ENCODE data around the gene ARL17A. TPM values are rescaled to one million over a fixed set of nuclear protein-coding genes. Genes with fewer than 3 reads are reported as not detected.
"Not testable (repeated sequence)": the region's sequence is repeated elsewhere in the genome, so short reads cannot be mapped to it uniquely, and the experiment has no call there.

Gene ARL17A
- total and polyA plus RNA-seq, 12 donors = 1.7 to 17.1 (median 9.2) TPM

- DNase-seq; intact Hi-C loops (cut with DNase I); H3K4me3 ChIP-seq; H3K27ac ChIP-seq; H3K9me3 ChIP-seq (replicated peaks in 1 of 3); H3K4me1 ChIP-seq (replicated peaks in 1 of 2); H3K27me3 ChIP-seq; H3K36me3 ChIP-seq (replicated peaks in 1 of 2): not testable (repeated sequence)
- WGBS, 4 donors = 95 to 97% (median 96%) methylated on average over 7 to 9 of the region's 10 CpGs
Measured at GRCh38 chr17:46548607-46549006, 30.9 kb downstream of the ARL17A start.

GRCh38 chr17:46534716-46535115, 44.8 kb downstream of the ARL17A start:
- H3K27ac ChIP-seq; H3K36me3 ChIP-seq (replicated peaks in 1 of 2); H3K4me3 ChIP-seq; H3K9me3 ChIP-seq (replicated peaks in 1 of 3); H3K27me3 ChIP-seq; H3K4me1 ChIP-seq (replicated peaks in 1 of 2); intact Hi-C loops (cut with DNase I): not testable (repeated sequence)
- peak in 3 of 7 donors; percentile 11 to 45 (median 17) for DNase-seq
- WGBS, 4 donors = 88 to 98% (median 97%) methylated on average over 10 to 22 of the region's 22 CpGs

- 86 to 100% (median 94%) methylated on average over 2 to 4 of the region's 11 CpGs for WGBS, 4 donors
- H3K27ac ChIP-seq; H3K9me3 ChIP-seq (replicated peaks in 1 of 3); H3K4me1 ChIP-seq (replicated peaks in 1 of 2); H3K27me3 ChIP-seq; DNase-seq; H3K36me3 ChIP-seq (replicated peaks in 1 of 2); intact Hi-C loops (cut with DNase I); H3K4me3 ChIP-seq: not testable (repeated sequence)
Measured at GRCh38 chr17:46512168-46512567, 67.3 kb downstream of the ARL17A start, which contains the start of gene LRRC37A2. TSS of gene LRRC37A2 (plus strand) at chr17:46512468. CDS start at chr17:46512713, 245 bp downstream.

GRCh38 chr17:46505896-46506295, 73.6 kb downstream of the ARL17A start:
- DNase-seq; H3K4me1 ChIP-seq (replicated peaks in 1 of 2); H3K27ac ChIP-seq; H3K4me3 ChIP-seq; H3K27me3 ChIP-seq; H3K9me3 ChIP-seq (replicated peaks in 1 of 3); H3K36me3 ChIP-seq (replicated peaks in 1 of 2); intact Hi-C loops (cut with DNase I): not testable (repeated sequence)
- WGBS, 4 donors = 95 to 98% (median 98%) methylated on average over 5 to 6 of the region's 7 CpGs; no CpG with 5 or more reads in 1 of the 4 donors

GRCh38 chr17:46499437-46500139, 79.9 kb downstream of the ARL17A start:
- no CpG with 5 or more reads among the region's 6 CpGs for WGBS, 4 donors
- DNase-seq; intact Hi-C loops (cut with DNase I); H3K27me3 ChIP-seq; H3K36me3 ChIP-seq (replicated peaks in 1 of 2); H3K9me3 ChIP-seq (replicated peaks in 1 of 3); H3K27ac ChIP-seq; H3K4me3 ChIP-seq; H3K4me1 ChIP-seq (replicated peaks in 1 of 2): not testable (repeated sequence)

- H3K36me3 ChIP-seq (replicated peaks in 1 of 2); H3K4me3 ChIP-seq; DNase-seq; H3K4me1 ChIP-seq (replicated peaks in 1 of 2); H3K9me3 ChIP-seq (replicated peaks in 1 of 3); H3K27me3 ChIP-seq; H3K27ac ChIP-seq; intact Hi-C loops (cut with DNase I): not testable (repeated sequence)
- 94 to 97% (median 96%) methylated on average over 10 to 12 of the region's 16 CpGs for WGBS, 4 donors
Measured at GRCh38 chr17:46492021-46492420, 87.5 kb downstream of the ARL17A start.

- H3K36me3 ChIP-seq (replicated peaks in 1 of 2); H3K4me1 ChIP-seq (replicated peaks in 1 of 2); H3K27me3 ChIP-seq; H3K27ac ChIP-seq; intact Hi-C loops (cut with DNase I); DNase-seq; H3K9me3 ChIP-seq (replicated peaks in 1 of 3); H3K4me3 ChIP-seq: not testable (repeated sequence)
- WGBS, 4 donors = no CpG with 5 or more reads among the region's 2 CpGs
Measured at GRCh38 chr17:46481310-46481709, 98.2 kb downstream of the ARL17A start.

GRCh38 chr17:46478823-46479222, 100.7 kb downstream of the ARL17A start:
- H3K4me1 ChIP-seq (replicated peaks in 1 of 2); H3K27me3 ChIP-seq; intact Hi-C loops (cut with DNase I); H3K9me3 ChIP-seq (replicated peaks in 1 of 3); DNase-seq; H3K4me3 ChIP-seq; H3K27ac ChIP-seq; H3K36me3 ChIP-seq (replicated peaks in 1 of 2): not testable (repeated sequence)
- 83 to 100% methylated on average over 1 of the region's 3 CpGs; no CpG with 5 or more reads in 2 of the 4 donors for WGBS, 4 donors

GRCh38 chr17:46475583-46475982, 103.9 kb downstream of the ARL17A start:
- H3K4me3 ChIP-seq; H3K27ac ChIP-seq; DNase-seq; intact Hi-C loops (cut with DNase I); H3K9me3 ChIP-seq (replicated peaks in 1 of 3); H3K27me3 ChIP-seq; H3K36me3 ChIP-seq (replicated peaks in 1 of 2); H3K4me1 ChIP-seq (replicated peaks in 1 of 2): not testable (repeated sequence)
- WGBS, 4 donors = 69 to 79% (median 75%) methylated on average over 1 to 2 of the region's 2 CpGs; no CpG with 5 or more reads in 1 of the 4 donors

- DNase-seq; intact Hi-C loops (cut with DNase I): not testable (repeated sequence)
Measured at GRCh38 chr17:46474489-46474888, 105.0 kb downstream of the ARL17A start.

GRCh38 chr17:46467618-46468017, 111.9 kb downstream of the ARL17A start:
- peak in 1 of 7 donors; percentile 51 for DNase-seq
- H3K4me3 ChIP-seq; intact Hi-C loops (cut with DNase I); H3K36me3 ChIP-seq (replicated peaks in 1 of 2); H3K27ac ChIP-seq; H3K9me3 ChIP-seq (replicated peaks in 1 of 3); H3K27me3 ChIP-seq; H3K4me1 ChIP-seq (replicated peaks in 1 of 2): not testable (repeated sequence)
- WGBS, 4 donors = 82 to 94% (median 86%) methylated on average over 2 to 4 of the region's 5 CpGs

More at GRCh38 chr17:46474489-46474888, 105.0 kb downstream of the ARL17A start:
- 60 to 81% methylated on average over 1 of the region's 3 CpGs; no CpG with 5 or more reads in 2 of the 4 donors for WGBS, 4 donors
- H3K9me3 ChIP-seq (replicated peaks in 1 of 3); H3K27me3 ChIP-seq; H3K27ac ChIP-seq; H3K36me3 ChIP-seq (replicated peaks in 1 of 2); H3K4me1 ChIP-seq (replicated peaks in 1 of 2); H3K4me3 ChIP-seq: not testable (repeated sequence)
